Heart right ventricle (tissue), 16 donors: ENCODE measurements around the gene PRKAG3. TPM values are rescaled to one million over a fixed set of nuclear protein-coding genes. Genes with fewer than 3 reads are reported as not detected.

Experiments
- ATAC-seq, 8 donors: fragments of 200-7000 bp; cut with Tn5 transposase; one replicate each; pipeline ENCODE4 v1.9.1; 2020; ENCODE audit warnings: mild to moderate bottlenecking in 8 of 8, moderate library complexity in 8 of 8, moderate number of reproducible peaks in 1 of 8
- DNase-seq, 2 donors: peaks; one replicate each; pipeline ENCODE4 v3.0.0-alpha.2; 2020
- H3K27ac ChIP-seq, 10 donors: fragments of 200-600 bp; sonication (generic) in 2 of 10; one replicate each; pipeline versions ENCODE4 v1.5.0 to v1.8.0; 2020 to 2022; ENCODE audit warnings: mild to moderate bottlenecking in 3 of 10
- H3K27me3 ChIP-seq, 7 donors: fragments of 200-600 bp; one replicate each; pipeline ENCODE4 v1.8.0; 2021 to 2022; ENCODE audit warnings: mild to moderate bottlenecking in 2 of 7
- H3K36me3 ChIP-seq, 9 donors: fragments of 200-600 bp; sonication (generic) in 1 of 9; one replicate each; pipeline versions ENCODE4 v1.5.0 to v1.8.0; 2020 to 2022; ENCODE audit warnings: mild to moderate bottlenecking in 2 of 9
- H3K4me1 ChIP-seq, 9 donors: fragments of 200-600 bp; sonication (generic) in 1 of 9; one replicate each; pipeline versions ENCODE4 v1.5.0 to v1.8.0; 2020 to 2022; ENCODE audit warnings: mild to moderate bottlenecking in 4 of 9
- H3K4me3 ChIP-seq, 10 donors: fragments of 200-600 bp; sonication (generic) in 2 of 10; one replicate each; pipeline versions ENCODE4 v1.5.0 to v1.8.0; 2020 to 2022; ENCODE audit warnings: mild to moderate bottlenecking in 7 of 10, moderate library complexity in 2 of 10
- H3K9me3 ChIP-seq, 11 donors: fragments of 200-600 bp in 10 of 11; sonication (generic) in 2 of 11; one replicate each; pipeline versions ENCODE4 v1.5.0 to v1.8.0; 2013 to 2022; ENCODE audit warnings: mild to moderate bottlenecking in 2 of 11, control low read depth in 1 of 11, moderate library complexity in 1 of 11
- CTCF ChIP-seq, 9 donors: fragments of 200-600 bp; sonication (generic) in 2 of 9; IDR thresholded peaks; one replicate each; pipeline versions ENCODE4 v1.5.0 to v1.8.0; 2021 to 2022; ENCODE audit warnings: antibody characterized with exemption in 9 of 9, mild to moderate bottlenecking in 5 of 9, moderate library complexity in 1 of 9
- WGBS, 2 donors: extraction: QIAGEN DNeasy Blood & Tissue Kit; methylation state at CpG; one replicate each; pipeline ENCODE4 v1.1.7; 2013; ENCODE audit warnings: inconsistent platforms in 1 of 2; 5-methylcytosine and 5-hydroxymethylcytosine counted together
- intact Hi-C, 10 donors: fragments of 100-400 bp; cut with DNase I; formaldehyde crosslinking; loops; one replicate each; pipeline versions ENCODE4 v1.11.1 to v1.14.2; 2022
- polyA plus RNA-seq, 2 donors: library from polyadenylated mRNA; stranded (reverse); fragments of 200-250 nt; gene quantifications; one replicate each; pipeline ENCODE4 v1.2.3, GENCODE V29; 2013
- total RNA-seq, 10 donors: library from RNA; stranded (reverse); fragmentation: NEBNext Ultra II Directional in 3 of 10; extraction: Animal tissue kit (Norgen Biotek cat#: 25700) in 3 of 10; gene quantifications; one replicate each; pipeline versions ENCODE4 v1.2.1 to v1.2.4, GENCODE V29; 2021 to 2023
- donor health status: Arrhythmogenic right ventricular cardiomyopathy.
- donor health status: ischemic (EF 13 %, LVEDD 7.1; RV severe dilation, severe dysfunction).
- donor health status: healthy with polysubstance abuse.
- donor health status: DM: no; HTN: yes; CAD: no.
- donor health status: DM: no; HTN: no; CAD: no.
- donor health status: ischemic (EF 25% LVEDD 6.9; RV normal size, moderate dysfunction).
- donor health status: ischemic (EF 25% LVEDD 5.7; RV mildly dilated, moderate dysfunction).
- donor health status: healthy.
- donor health status: DM: yes; HTN: yes; CAD: no.
- donor health status: Ischemic cardiomyopathy.
- donor health status: ischemic (EF 35%, LVEDD 5.7; RV mildly dilated, moderate dysfunction).
- donor health status: nonischemic (EF 11% LVEDD 7.7; RV severe dilation, severe dysfunction).
- donor health status: DM: yes; HTN: yes; CAD: no.
- donor health status: PGD.
- donor health status: ischemic (EF 29% LVEDD 5.4; RV normal size, mild dysfunction).
- donor health status: nonischemic (EF 23%, LVEDD 6.1; RV moderate dilation, normal function).

The PRKAG3 gene
- total and polyA plus RNA-seq, 12 donors, result 0.03 to 0.19 (median 0.12) TPM; not detected in 8

GRCh38 chr2:218856167-218856895, 24.7 kb upstream of the PRKAG3 start:
- no peaks in the 10 kb centered on the region for H3K36me3 ChIP-seq
- WGBS, 2 donors, result 35 to 36% methylated on average over 12 of the region's 12 CpGs
- H3K4me3 ChIP-seq, result no peak overlapping the region
- ATAC-seq (no peak), DNase-seq (no peak)
- peaks cover 8 to 98% (median 84%) of the 10 kb centered on the region in 7 donors for H3K27me3 ChIP-seq
- H3K27ac ChIP-seq, result no peak overlapping the region
- intact Hi-C loops, result loop anchor here in 2 of 10 donors (10.0 kb wide), 1 partner anchor 298 kb away; no protein-coding TSS in a partner anchor
- H3K4me1 ChIP-seq, result peaks cover 5 to 31% (median 16%) of the 10 kb centered on the region in 9 donors
- TF ChIP-seq CTCF (IDR thresholded peaks at IDR 0.05), result no peak
- H3K9me3 ChIP-seq, result no peaks in the 10 kb centered on the region

- peaks cover 5 to 23% (median 12%) of the 10 kb centered on the region in 9 donors for H3K4me1 ChIP-seq
- peaks cover 8 to 96% (median 81%) of the 10 kb centered on the region in 7 donors for H3K27me3 ChIP-seq
- TF ChIP-seq CTCF (IDR thresholded peaks at IDR 0.05), result no peak
- H3K36me3 ChIP-seq, result no peaks in the 10 kb centered on the region
- ATAC-seq (no peak), DNase-seq (no peak)
- no peaks in the 10 kb centered on the region for H3K9me3 ChIP-seq
- H3K4me3 ChIP-seq, result no peak overlapping the region
- H3K27ac ChIP-seq, result no peak overlapping the region
- 41 to 52% methylated on average over 14 of the region's 14 CpGs for WGBS, 2 donors
- intact Hi-C loops, result loop anchor here in 2 of 10 donors (10.0 kb wide), 1 partner anchor 299 kb away; no protein-coding TSS in a partner anchor
Observed at GRCh38 chr2:218855305-218856166, 23.9 kb upstream of the PRKAG3 start.

GRCh38 chr2:218854860-218855259, 23.3 kb upstream of the PRKAG3 start:
- peaks cover 2 to 96% (median 80%) of the 10 kb centered on the region in 7 donors for H3K27me3 ChIP-seq
- TF ChIP-seq CTCF (IDR thresholded peaks at IDR 0.05), result no peak
- H3K4me3 ChIP-seq, result no peak overlapping the region
- ATAC-seq (no peak), DNase-seq (no peak)
- intact Hi-C loops, result loop anchor here in 3 of 10 donors (5.0 to 10.0 kb wide), 2 partner anchors 300 to 398 kb away; no protein-coding TSS in a partner anchor
- 27 to 61% methylated on average over 5 of the region's 5 CpGs for WGBS, 2 donors
- no peak overlapping the region for H3K27ac ChIP-seq
- no peaks in the 10 kb centered on the region for H3K36me3 ChIP-seq
- no peaks in the 10 kb centered on the region for H3K9me3 ChIP-seq
- H3K4me1 ChIP-seq, result peaks cover 0 to 16% (median 5%) of the 10 kb centered on the region in 9 donors

GRCh38 chr2:218853766-218854165, 22.2 kb upstream of the PRKAG3 start:
- Histone ChIP-seq H3K27me3 (peaks cover 0 to 95% (median 82%) of the 10 kb centered on the region in 7 donors), H3K36me3 (no peaks in the 10 kb centered on the region), H3K4me1 (peaks cover 0 to 10% (median 0%) of the 10 kb centered on the region in 9 donors), H3K27ac (no peak overlapping the region), H3K9me3 (no peaks in the 10 kb centered on the region), H3K4me3 (no peak overlapping the region)
- no peak for DNase-seq
- WGBS, 2 donors, result 34 to 45% methylated on average over 5 of the region's 5 CpGs
- TF ChIP-seq CTCF (IDR thresholded peaks at IDR 0.05), result no peak
- intact Hi-C loops, result loop anchor here in 4 of 10 donors (1.0 to 10.0 kb wide), 4 partner anchors 45 to 396 kb away; no protein-coding TSS in a partner anchor
- ATAC-seq, result no peak
